Motor neuron (in vitro differentiated cells): ENCODE results near the gene KLK8. TPM values are rescaled to one million over a fixed set of nuclear protein-coding genes. Genes with fewer than 3 reads are reported as not detected.
"Not testable (repeated sequence)": the region's sequence is repeated elsewhere in the genome, so short reads cannot be mapped to it uniquely, and the experiment has no call there.

Source experiments
- ATAC-seq, 8 experiments: fragments of 200-7000 bp; cut with Tn5 transposase; replicated peaks in 6 of 8; 2 replicates each; pipeline ENCODE4 v1.8.0; 2021; ENCODE audit warnings: mild to moderate bottlenecking in 8 of 8, moderate library complexity in 8 of 8
- H3K27ac ChIP-seq, 2 donors: fragments of 250-450 bp; sonication (Bioruptor Pico); 2 replicates each; pipeline ENCODE4 v1.9.0; 2021; ENCODE audit warnings: antibody characterized with exemption in 2 of 2, mild to moderate bottlenecking in 2 of 2, moderate library complexity in 1 of 2
- H3K4me1 ChIP-seq, 2 donors: fragments of 250-450 bp; sonication (Bioruptor Pico); replicated peaks in 1 of 2; 2 replicates each; pipeline ENCODE4 v1.6.1; 2021; ENCODE audit warnings: antibody characterized with exemption in 2 of 2, mild to moderate bottlenecking in 2 of 2, moderate library complexity in 1 of 2
- H3K4me3 ChIP-seq, 5 donors: fragments of 250-450 bp; sonication (Bioruptor Pico); 2 replicates each; pipeline ENCODE4 v1.9.0; 2021; ENCODE audit warnings: antibody characterized with exemption in 5 of 5, mild to moderate bottlenecking in 5 of 5, moderate library complexity in 4 of 5
- WGBS, 10 experiments: fragments of 450-650 bp; shearing (Covaris generic); methylation state at CpG; one replicate each; pipeline ENCODE4 v1.0.0; 2022; 5-methylcytosine and 5-hydroxymethylcytosine counted together
- in situ Hi-C, 9 experiments: fragments of 400-800 bp; cut with MboI; loops; one replicate each; pipeline ENCODE4 v1.15.0; 2021; ENCODE audit warnings: low sequenced_read_pairs in 9 of 9, low pct_unique_long_range_greater_than_20kb in 2 of 9; ENCODE audit not compliant: unreplicated experiment in 9 of 9
- total RNA-seq, 8 experiments: library from RNA; unstranded; fragments of 300-600 nt; gene quantifications; 2 replicates each; pipeline versions ENCODE4 v1.2.3 to v1.2.4, GENCODE V29; 2022

The KLK8 gene
- total RNA-seq, 8 experiments from 2014 or later: not detected

DNA sequence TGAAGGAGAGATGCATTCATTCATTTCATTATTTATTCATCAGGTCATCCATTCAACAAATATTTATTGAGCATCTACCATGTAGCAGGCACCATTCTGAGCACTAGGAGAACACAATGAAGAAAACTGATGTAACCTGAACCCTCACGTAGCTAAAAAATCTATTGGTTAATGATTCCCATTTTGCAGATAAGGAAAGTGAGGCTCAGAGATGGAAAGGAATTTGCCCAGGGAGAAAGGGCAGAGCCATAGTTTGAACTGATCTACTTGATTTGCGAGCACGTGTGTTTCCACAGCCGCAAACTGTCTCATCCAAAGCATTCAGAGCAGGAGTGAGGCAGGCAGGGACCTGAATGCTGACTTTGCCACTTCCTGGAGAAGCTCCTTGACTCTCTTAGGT, 2.7 kb downstream of the KLK8 start:
- no peak overlapping the region for H3K27ac ChIP-seq
- in situ Hi-C loops: no loop called here
- WGBS, 10 experiments: 30 to 100% (median 69%) methylated on average over 1 to 4 of the region's 4 CpGs; no CpG with 5 or more reads in 2 of the 10 experiments
- no peak for ATAC-seq
- H3K4me1 ChIP-seq: no peaks in the 10 kb centered on the region
- H3K4me3 ChIP-seq: no peak overlapping the region

DNA sequence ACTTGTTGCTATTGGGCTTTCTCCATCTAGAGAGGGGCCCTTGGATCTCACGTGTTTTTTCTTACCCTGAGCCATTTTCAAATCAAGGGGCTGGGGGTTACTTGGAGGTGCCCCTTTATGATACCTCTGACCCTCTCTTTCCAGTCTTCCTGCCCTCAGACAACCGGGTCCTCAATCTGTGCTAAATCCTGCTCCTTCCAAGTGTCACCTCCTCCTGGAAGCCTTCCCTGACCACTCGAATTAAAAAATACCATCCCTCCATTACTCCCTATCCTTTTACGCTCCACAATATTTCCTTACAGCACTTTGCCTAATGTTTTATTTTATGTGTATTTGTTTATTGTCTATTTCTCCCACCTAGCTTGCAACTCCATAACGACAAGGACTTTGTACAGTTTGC, 3.3 kb downstream of the KLK8 start:
- Histone ChIP-seq H3K4me3 (no peak overlapping the region), H3K27ac (no peak overlapping the region), H3K4me1 (no peaks in the 10 kb centered on the region)
- 10 to 90% (median 47%) methylated on average over 1 to 5 of the region's 5 CpGs for WGBS, 10 experiments
- no peak for ATAC-seq
- in situ Hi-C loops: no loop called here

DNA sequence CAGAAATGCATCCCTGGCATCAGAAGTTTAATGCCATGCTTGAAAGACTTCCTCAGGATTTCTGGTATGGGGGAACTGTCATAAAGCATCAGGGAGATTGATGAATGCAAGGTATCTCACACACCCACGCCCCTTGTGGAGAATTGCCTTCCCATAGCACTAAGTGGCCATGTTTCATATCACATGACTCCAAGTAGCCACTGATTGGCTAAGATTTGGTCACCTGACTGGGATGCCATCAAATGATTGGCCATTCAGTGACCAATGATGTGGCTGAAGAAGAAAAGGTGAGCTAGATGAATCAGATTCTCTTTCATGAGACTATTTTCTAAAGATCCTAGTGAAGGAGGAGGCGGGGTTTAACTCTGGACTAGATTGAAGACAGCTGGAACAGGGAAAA, 7.3 kb downstream of the KLK8 start:
- in situ Hi-C loops: no loop called here
- H3K4me1 ChIP-seq: no peaks in the 10 kb centered on the region
- ATAC-seq: peak in 2 of 8 experiments; percentile 19 to 69
- no peak overlapping the region for H3K27ac ChIP-seq
- WGBS, 10 experiments: 0 to 100% (median 32%) methylated on average over 1 to 2 of the region's 2 CpGs; no CpG with 5 or more reads in 4 of the 10 experiments
- H3K4me3 ChIP-seq: no peak overlapping the region

- Histone ChIP-seq H3K4me3 (no peak overlapping the region), H3K4me1 (no peaks in the 10 kb centered on the region), H3K27ac (no peak overlapping the region)
- ATAC-seq: no peak
- 0 to 83% (median 25%) methylated on average over 1 to 2 of the region's 2 CpGs; no CpG with 5 or more reads in 1 of the 10 experiments for WGBS, 10 experiments
- in situ Hi-C loops: no loop called here
Observed at GRCh38 chr19:50992666-50993035, 8.8 kb downstream of the KLK8 start.

GRCh38 chr19:50984416-50984815, 17.0 kb downstream of the KLK8 start:
- in situ Hi-C loops, H3K27ac ChIP-seq, H3K4me3 ChIP-seq, ATAC-seq, H3K4me1 ChIP-seq: not testable (repeated sequence)
- 44 to 100% (median 77%) methylated on average over 1 to 8 of the region's 14 CpGs; no CpG with 5 or more reads in 1 of the 10 experiments for WGBS, 10 experiments

GRCh38 chr19:50983625-50984292, 17.6 kb downstream of the KLK8 start, which contains the start of gene KLK7:
Gene KLK7 (minus strand): TSS chr19:50983917. CDS start chr19:50982399, 1,518 bp downstream.
- no peak for ATAC-seq
- no peak within 1 kb of the TSS for H3K27ac ChIP-seq
- no peaks in the 10 kb centered on the region for H3K4me1 ChIP-seq
- no peak within 1 kb of the TSS for H3K4me3 ChIP-seq
- 8 to 20% (median 18%) methylated on average over 1 to 7 of the region's 28 CpGs; no CpG with 5 or more reads in 6 of the 10 experiments for WGBS, 10 experiments
- in situ Hi-C loops: no loop called here

DNA sequence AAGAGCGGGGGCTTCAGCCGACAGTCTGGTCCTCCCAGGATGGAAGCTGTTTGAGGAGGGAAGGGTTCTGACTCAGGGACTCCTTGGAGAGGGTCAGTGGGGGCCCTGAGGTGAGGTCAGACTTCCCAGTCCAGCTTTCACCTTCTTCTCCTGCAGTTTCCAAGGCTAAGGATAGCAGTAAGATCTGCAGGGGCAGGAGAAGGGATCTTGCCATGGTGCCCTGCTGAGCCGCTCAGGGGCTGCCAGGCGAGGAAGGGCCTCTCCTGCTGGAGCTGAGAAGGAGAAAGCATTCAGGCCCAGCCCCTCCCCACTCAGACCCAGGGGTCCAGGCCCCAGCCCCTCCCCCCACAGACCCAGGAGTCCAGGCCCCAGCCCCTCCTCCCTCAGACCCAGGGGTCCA, 19.2 kb downstream of the KLK8 start:
- no peaks in the 10 kb centered on the region for H3K4me1 ChIP-seq
- no peak for ATAC-seq
- no peak overlapping the region for H3K4me3 ChIP-seq
- in situ Hi-C loops: no loop called here
- WGBS, 10 experiments: 33 to 67% (median 60%) methylated on average over 1 of the region's 4 CpGs; no CpG with 5 or more reads in 7 of the 10 experiments
- no peak overlapping the region for H3K27ac ChIP-seq

GRCh38 chr19:50981587-50982146, 19.7 kb downstream of the KLK8 start:
- in situ Hi-C loops: no loop called here
- 0 to 60% (median 20%) methylated on average over 1 to 4 of the region's 11 CpGs; no CpG with 5 or more reads in 3 of the 10 experiments for WGBS, 10 experiments
- H3K4me1 ChIP-seq: no peaks in the 10 kb centered on the region
- no peak overlapping the region for H3K4me3 ChIP-seq
- H3K27ac ChIP-seq: no peak overlapping the region
- ATAC-seq: no peak

GRCh38 chr19:50980208-50980607, 21.2 kb downstream of the KLK8 start:
- ATAC-seq: peak in 2 of 8 experiments; percentile 43 to 57
- in situ Hi-C loops: no loop called here
- 80% methylated on average over 1 of the region's 13 CpGs; no CpG with 5 or more reads in 9 of the 10 experiments for WGBS, 10 experiments
- H3K4me3 ChIP-seq: no peak overlapping the region
- H3K27ac ChIP-seq: no peak overlapping the region
- H3K4me1 ChIP-seq: no peaks in the 10 kb centered on the region

- Histone ChIP-seq H3K27ac (no peak overlapping the region), H3K4me3 (no peak overlapping the region), H3K4me1 (no peaks in the 10 kb centered on the region)
- ATAC-seq: no peak
- in situ Hi-C loops: no loop called here
- WGBS, 10 experiments: 30% methylated on average over 2 of the region's 8 CpGs; no CpG with 5 or more reads in 9 of the 10 experiments
Observed at GRCh38 chr19:50979758-50980157, 21.6 kb downstream of the KLK8 start.

DNA sequence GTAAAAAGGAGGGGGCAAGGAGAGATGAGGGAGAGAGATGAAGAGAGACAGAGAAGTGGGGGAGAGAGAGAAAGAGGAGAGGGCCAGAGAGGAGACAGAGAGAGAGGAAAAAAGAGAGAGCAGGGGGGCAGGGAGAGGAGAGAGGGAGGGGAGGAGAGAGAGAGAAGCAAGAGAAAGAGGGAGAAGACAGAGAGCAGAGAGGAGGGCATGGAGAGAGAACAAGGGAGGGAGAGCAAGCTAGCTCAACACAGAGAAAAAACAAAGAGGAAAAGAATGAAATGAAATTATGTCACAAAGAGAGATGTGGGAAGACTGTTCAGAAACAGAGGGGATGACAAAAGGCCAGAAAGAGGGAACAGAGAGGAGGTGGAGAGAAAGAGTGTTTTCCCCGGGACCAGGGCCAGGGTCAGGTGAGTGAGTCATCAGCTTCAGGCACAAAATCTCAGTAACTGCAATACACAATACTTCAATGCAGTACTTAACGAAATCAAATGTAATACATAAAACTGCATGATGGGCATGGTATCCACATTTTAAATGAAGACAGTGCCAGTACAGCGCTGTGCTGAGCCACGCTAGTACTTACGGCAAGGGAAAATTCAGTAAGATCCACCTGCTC, 22.5 kb downstream of the KLK8 start:
- Histone ChIP-seq H3K4me3 (no peak overlapping the region), H3K27ac (no peak overlapping the region), H3K4me1 (no peaks in the 10 kb centered on the region)
- in situ Hi-C loops: no loop called here
- peak in 2 of 8 experiments; percentile 26 to 40 for ATAC-seq
- 4 to 91% (median 57%) methylated on average over 1 to 5 of the region's 5 CpGs; no CpG with 5 or more reads in 1 of the 10 experiments for WGBS, 10 experiments

DNA sequence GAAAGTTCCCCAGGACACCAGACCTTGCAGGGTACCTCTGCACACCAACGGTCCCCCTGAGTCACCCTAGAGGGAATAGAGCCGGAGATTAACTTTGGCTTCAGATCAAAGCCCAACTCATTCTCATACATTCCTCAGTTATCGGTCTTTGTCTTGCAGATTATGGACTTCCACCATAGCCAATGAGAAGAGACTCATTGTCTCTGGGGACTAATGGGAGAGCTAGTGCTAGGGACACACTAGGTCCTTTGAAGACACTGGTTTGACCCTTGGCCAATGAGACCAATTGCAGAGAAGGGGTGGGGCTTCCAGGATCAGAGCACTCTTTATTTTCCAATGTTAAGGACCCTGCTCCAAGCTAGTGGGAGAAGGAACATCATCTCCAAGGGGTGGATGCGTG, 23.8 kb downstream of the KLK8 start:
- Histone ChIP-seq H3K4me3 (no peak overlapping the region), H3K27ac (no peak overlapping the region), H3K4me1 (no peaks in the 10 kb centered on the region)
- no peak for ATAC-seq
- in situ Hi-C loops: no loop called here
- WGBS, 10 experiments: 0 to 92% (median 55%) methylated on average over 1 to 4 of the region's 4 CpGs; no CpG with 5 or more reads in 2 of the 10 experiments

DNA sequence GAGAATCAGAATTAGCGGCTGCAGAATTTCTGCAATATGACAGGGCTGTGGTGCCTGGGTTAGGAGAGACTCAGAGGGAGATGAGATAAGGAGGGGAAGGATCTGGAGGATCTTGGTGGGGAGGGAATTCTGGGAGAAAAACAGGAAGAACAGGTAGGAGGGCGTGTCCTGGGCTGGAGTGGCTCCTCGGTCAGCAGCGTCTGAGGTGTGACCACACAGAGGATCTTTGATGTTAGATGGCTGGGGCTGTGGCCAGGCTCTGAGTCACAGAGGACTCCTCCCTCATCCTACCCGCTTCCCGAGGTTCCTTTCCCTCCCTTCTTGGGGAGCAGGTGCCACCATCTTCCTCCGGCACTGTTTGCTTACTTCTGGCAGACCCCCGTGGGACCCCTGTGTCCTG, 25.6 kb downstream of the KLK8 start:
- Histone ChIP-seq H3K27ac (no peak overlapping the region), H3K4me3 (no peak overlapping the region), H3K4me1 (no peaks in the 10 kb centered on the region)
- 0 to 60% (median 32%) methylated on average over 1 to 5 of the region's 8 CpGs; no CpG with 5 or more reads in 5 of the 10 experiments for WGBS, 10 experiments
- in situ Hi-C loops: no loop called here
- ATAC-seq: peak in 1 of 8 experiments; percentile 51
